ENCODE results near the gene INTS13.

DNA sequence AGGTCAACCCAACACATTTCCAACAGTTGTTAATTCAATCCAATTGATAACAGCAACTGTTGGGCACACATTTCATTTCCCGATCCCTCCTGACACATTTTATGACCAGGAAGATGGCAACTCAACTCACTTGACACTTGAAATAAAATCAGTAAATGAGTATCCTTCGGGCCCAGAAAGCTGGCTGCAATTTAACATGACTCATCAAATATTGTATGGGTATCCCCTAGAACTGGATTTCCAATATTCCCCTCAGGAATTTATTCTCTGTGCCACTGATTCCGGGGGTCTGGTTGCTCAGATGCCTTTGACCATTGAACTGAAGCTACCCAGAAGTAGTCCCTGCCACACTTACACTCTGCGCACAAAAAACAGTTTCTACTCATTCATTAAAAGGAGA is 42.1 kb downstream of the INTS13 start:
- TF ChIP-seq, protein P1, sequence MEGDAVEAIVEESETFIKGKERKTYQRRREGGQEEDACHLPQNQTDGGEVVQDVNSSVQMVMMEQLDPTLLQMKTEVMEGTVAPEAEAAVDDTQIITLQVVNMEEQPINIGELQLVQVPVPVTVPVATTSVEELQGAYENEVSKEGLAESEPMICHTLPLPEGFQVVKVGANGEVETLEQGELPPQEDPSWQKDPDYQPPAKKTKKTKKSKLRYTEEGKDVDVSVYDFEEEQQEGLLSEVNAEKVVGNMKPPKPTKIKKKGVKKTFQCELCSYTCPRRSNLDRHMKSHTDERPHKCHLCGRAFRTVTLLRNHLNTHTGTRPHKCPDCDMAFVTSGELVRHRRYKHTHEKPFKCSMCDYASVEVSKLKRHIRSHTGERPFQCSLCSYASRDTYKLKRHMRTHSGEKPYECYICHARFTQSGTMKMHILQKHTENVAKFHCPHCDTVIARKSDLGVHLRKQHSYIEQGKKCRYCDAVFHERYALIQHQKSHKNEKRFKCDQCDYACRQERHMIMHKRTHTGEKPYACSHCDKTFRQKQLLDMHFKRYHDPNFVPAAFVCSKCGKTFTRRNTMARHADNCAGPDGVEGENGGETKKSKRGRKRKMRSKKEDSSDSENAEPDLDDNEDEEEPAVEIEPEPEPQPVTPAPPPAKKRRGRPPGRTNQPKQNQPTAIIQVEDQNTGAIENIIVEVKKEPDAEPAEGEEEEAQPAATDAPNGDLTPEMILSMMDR (IDR thresholded peaks at IDR 0.05): no peak
- no peak for TF ChIP-seq EZH2 (IDR thresholded peaks at IDR 0.05; ENCODE audit: borderline replicate concordance, insufficient read depth, low read depth, low read length, poor library complexity, severe bottlenecking)

All from B cell (primary cell).